ENCODE measurements around the gene TRAM2. TPM values are rescaled to one million over a fixed set of nuclear protein-coding genes. Genes with fewer than 3 reads are reported as not detected.
"Not testable (repeated sequence)": the region's sequence is repeated elsewhere in the genome, so short reads cannot be mapped to it uniquely, and the experiment has no call there.

TRAM2 gene
- polyA plus RNA-seq, 3 donors = 4.5 to 13.6 (median 12.9) TPM

DNA sequence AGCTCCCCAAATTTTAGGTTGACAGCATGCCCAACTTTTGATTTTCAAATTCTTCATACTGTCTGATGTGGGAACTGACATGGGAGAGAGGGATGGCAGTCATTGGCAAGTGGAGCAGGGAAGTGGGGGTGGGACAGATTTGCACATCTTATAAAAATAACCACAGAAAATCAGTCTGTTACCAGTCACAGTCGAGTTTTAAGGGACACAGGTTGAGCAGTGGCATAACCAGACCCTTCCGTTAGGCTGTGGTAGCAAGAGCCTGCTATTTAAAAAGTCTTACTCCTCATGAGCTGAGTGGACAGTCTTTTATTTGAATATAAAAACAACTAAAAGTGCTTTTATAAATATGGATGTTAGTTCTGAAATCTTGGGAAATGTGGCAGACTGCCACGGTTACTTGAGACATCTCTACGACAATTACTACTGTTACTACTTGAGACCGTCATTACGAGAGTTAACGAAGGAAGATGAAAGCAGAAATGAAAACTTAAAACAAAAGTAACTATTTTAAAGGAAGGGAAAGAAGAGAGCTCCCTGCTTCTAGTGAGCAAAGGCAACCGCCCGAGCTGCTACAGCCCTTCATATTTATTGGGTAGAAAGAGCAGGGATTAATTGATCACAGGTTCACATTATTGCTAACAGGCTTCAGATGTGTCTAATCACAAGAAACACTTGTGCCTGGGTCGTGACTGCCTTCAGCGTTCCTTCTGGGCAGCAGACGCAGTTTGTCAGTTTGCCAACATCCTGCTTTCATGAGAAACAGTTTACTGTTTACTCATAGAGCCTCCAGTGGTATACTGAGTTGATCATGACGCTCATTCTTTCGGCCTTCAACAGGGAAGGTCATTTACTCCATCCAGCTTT lies 85.4 kb downstream of the TRAM2 start:
- WGBS, 3 donors = 74 to 84% (median 75%) methylated on average over 14 of the region's 14 CpGs
- no peak overlapping the region for H3K27ac ChIP-seq (ENCODE audit: low read depth, low read length)

DNA sequence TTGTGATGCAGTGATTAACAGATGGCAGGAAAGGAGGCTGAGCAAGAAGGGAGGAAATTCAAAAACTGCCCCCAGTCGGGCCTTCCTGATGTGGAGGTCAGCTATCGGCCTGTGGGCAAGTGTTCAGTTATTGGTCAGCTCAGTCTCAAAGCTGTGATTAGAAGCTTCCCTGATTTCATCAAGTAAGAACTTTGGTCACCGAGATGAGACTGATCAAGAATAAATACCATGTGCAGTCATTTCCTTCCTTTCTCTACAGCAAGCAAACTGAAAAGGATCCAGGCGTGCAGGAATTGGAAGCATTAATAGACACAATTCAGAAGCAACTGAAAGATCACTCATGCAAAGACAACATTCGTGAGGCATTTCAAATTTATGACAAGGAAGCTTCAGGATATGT lies 87.0 kb downstream of the TRAM2 start:
- 51 to 72% (median 55%) methylated on average over 5 of the region's 5 CpGs for whole genome bisulfite sequencing, 3 donors
- no peak overlapping the region for H3K27ac ChIP-seq (ENCODE audit: low read depth, low read length)

DNA sequence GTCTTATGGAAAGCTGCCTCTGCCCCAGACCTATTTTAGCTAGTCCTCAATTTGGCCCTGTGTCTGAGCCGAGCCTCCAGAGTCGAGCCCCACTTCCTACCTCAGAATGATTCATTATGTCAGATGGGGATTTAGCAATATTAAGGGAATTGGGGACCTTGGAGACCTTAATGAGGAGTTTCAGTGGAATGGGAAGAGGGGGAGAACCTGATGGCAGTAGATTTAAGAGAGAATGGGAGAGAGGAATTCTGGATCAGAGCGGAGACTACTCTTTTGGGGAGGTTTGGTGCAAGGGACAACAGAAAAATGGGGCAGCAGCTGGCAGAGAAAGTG lies 93.2 kb downstream of the TRAM2 start:
- WGBS, 3 donors = 73 to 95% (median 85%) methylated on average over 3 of the region's 3 CpGs
- H3K27ac ChIP-seq (ENCODE audit: low read depth, low read length) = no peak overlapping the region

DNA sequence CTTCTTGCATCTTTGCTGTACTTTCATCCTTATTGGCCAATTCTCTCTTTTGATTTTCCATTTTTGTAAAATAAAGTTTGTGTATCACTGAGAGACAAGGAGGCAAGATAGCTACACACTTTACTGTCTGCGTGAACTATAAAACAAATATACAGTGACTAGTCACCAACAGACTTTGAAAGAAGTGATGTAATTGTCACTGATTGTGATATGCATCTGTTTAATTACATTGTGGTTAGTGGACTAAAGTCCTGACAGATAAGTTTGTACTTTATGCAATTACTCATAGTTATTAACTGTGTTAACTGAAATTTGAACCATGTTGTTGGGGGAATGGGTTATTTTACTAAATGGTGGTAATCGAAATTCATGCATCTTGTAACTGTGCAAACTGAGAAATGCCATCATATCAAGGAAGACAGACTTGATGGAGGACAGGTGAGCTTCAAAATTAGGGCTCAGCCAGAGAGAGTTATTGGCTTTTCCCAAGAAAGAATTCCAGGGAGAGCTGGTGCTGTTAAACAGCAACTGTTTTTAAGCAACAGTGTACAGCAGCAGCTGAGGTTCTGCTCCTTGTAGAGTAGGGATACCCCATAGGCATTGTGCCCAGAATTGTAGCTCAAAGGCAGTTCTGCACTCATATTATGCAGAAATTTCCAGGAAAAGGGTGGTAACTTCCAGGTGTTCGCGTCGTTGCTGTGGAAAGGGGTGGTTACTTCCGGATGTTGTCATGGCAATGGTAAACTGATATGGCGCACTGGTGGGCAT lies 93.8 kb downstream of the TRAM2 start:
- 74 to 89% (median 84%) methylated on average over 7 of the region's 7 CpGs for WGBS, 3 donors

DNA sequence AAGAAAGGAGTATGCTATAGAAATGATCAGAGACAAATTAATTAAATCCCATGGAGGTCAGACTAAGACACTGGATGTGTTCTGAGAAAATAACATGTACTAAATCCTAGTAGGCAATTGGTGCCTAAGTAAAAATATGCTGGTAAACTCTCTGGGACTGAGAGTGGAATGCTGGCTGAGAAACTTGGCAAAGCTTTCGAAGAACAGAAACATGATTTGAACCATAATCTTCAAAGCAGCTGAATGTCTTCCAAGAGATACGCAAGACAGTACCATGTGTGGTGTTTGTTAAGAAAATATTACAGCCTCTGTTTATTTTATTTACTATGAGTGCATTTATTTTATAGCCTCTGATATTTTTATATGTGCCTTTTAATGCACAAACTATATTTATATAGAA lies 101.6 kb downstream of the TRAM2 start:
- WGBS, 3 donors = 48 to 85% (median 71%) methylated on average over 2 of the region's 2 CpGs
- no peak overlapping the region for H3K27ac ChIP-seq (ENCODE audit: low read depth, low read length)

More for the DNA sequence above, 93.8 kb downstream of the TRAM2 start:
- no peak overlapping the region for H3K27ac ChIP-seq (ENCODE audit: low read depth, low read length)

DNA sequence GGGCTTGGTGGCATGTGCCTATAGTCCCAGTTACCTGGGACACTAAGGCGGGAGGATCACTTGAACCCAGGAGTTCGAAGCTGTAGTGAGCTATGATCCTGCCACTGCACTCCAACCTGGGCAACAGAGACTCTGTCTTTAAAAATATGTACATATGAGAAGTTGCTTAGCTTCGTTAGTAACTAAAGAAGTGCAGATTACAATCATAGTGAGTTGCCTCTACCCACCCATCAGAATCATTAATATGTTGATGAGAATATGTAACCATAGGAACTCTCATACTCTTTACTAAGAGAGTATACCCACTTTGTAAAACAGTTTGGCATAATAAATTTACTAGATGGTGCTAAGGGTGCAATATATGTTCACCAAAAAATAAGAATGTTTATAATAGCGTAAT lies 102.7 kb downstream of the TRAM2 start:
- no peak overlapping the region for H3K27ac ChIP-seq (ENCODE audit: low read depth, low read length)
- WGBS, 3 donors = 95 to 99% (median 99%) methylated on average over 4 of the region's 4 CpGs

DNA sequence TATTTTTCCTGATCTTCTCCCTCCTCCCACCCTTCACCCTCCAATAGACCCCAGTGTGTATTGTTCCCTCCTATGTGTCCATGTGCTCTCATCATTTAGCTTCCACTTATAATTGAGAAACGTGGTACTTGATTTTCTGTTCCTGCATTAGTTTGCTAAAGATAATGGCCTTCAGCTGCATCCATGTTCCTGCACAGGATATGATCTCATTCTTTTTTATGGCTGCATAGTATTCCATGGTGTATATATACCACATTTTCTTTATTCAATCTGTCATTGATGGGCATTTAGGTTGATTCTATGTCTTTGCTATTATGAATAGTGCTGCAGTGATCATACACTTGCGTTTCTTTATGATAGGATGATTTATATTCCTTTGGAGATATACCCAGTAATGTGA lies 115.7 kb downstream of the TRAM2 start:
- WGBS, 3 donors = 88 to 91% (median 89%) methylated on average over 2 of the region's 2 CpGs
- H3K27ac ChIP-seq (ENCODE audit: low read depth, low read length) = not testable (repeated sequence)

DNA sequence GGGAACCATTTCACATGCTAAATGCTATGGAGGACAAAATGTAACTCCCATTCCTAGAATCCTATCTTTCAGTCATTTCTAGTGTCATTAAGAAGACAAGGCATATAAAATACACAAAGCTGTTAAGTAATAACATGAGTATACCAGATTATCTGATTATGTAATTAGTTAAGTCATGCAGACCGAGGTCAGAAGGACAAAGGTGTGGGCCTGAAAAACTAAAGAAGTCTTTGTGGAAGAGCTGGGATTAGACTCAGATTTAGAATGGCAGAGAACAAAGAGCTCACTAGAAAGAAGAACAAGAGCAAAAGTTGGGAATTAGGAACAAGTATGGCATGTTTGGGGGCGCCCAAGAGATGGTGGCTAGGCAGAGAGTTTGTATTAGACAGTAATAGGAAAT lies 119.8 kb downstream of the TRAM2 start:
- no peak overlapping the region for H3K27ac ChIP-seq (ENCODE audit: low read depth, low read length)
- 88 to 96% (median 94%) methylated on average over 2 of the region's 2 CpGs for WGBS, 3 donors

DNA sequence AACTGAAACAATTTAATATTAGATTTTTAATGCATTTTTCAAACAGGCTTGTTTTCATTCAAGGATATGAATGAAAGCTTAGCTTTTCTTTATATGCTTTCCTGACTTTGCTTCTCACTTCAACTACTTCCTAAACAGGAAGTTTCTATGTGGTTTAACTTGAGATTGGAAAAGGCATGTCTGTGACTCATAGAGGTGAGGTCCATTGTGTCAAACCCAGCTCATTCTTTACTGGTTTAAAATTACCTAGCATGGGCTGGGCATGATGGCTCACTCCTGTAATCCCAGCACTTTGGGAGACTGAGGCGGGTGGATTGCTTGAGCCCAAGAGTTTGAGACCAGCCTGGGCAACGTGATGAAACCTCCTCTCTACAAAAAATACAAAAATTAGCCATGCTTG lies 122.3 kb downstream of the TRAM2 start:
- 75 to 96% (median 94%) methylated on average over 2 of the region's 2 CpGs for WGBS, 3 donors
- H3K27ac ChIP-seq (ENCODE audit: low read depth, low read length) = no peak overlapping the region

Other genes starting within 250 kb of the TRAM2 start
- gene PAQR8, start 214.9 kb downstream of the TRAM2 start, polyA plus RNA-seq = 1 to 10 TPM; 1.0 to 2.8 (median 1.1) TPM
- gene EFHC1, start 156.7 kb downstream of the TRAM2 start, polyA plus RNA-seq = 1 to 10 TPM; 6.3 to 8.1 (median 6.6) TPM
- gene TMEM14A, start 94.1 kb upstream of the TRAM2 start, polyA plus RNA-seq = 10 to 100 TPM; 16.9 to 26.2 (median 24.1) TPM
- 10 to 100 TPM in 1 of 3 donors, under 1 TPM in 2; 0.16 to 85.8 (median 0.22) TPM for gene GSTA2, start 186.4 kb upstream of the TRAM2 start, polyA plus RNA-seq
- 10 to 100 TPM in 2 of 3 donors, 1 to 10 TPM in 1; 1.7 to 30.0 (median 12.7) TPM for gene GSTA1, start 226.8 kb upstream of the TRAM2 start, polyA plus RNA-seq

Data from adipose tissue (tissue), 3 donors.